HepG2 (cell line): ENCODE data around the gene TGM2. TPM values are rescaled to one million over a fixed set of nuclear protein-coding genes. Genes with fewer than 3 reads are reported as not detected.

Experiments
- DMAP1 ChIP-seq: IDR thresholded peaks from 2 replicates; pipeline ENCODE4 v1.6.1; 2016
- GATAD1 ChIP-seq: IDR thresholded peaks from 2 replicates; pipeline ENCODE4 v1.6.1; 2016; ENCODE audit warnings: missing genetic modification reagents, missing compliant biosample characterization
- GTF2F1 ChIP-seq: fragments of 150-350 bp; IDR thresholded peaks from 2 replicates; pipeline ENCODE4 v1.6.1; 2014; ENCODE audit warnings: low read length
- HHEX ChIP-seq: IDR thresholded peaks from 2 replicates; pipeline ENCODE4 v1.6.1; 2016; ENCODE audit warnings: control low read depth
- KLF12 ChIP-seq: sonication (generic); formaldehyde crosslinking; IDR thresholded peaks from 2 replicates; pipeline ENCODE4 v1.4.0; 2020; ENCODE audit warnings: missing genetic modification reagents, borderline replicate concordance
- KLF16 ChIP-seq, 2 experiments: sonication (generic) in 1 of 2; formaldehyde crosslinking in 1 of 2; IDR thresholded peaks; 2 replicates each; pipeline versions ENCODE4 v1.6.1 to v1.8.0; 2016 to 2023; ENCODE audit warnings: missing genetic modification reagents in 2 of 2, missing compliant biosample characterization in 1 of 2
- MBNL3 ChIP-seq: fragments of 250-450 bp; sonication (Bioruptor Pico); conservative IDR thresholded peaks from 2 replicates; pipeline ENCODE4 v1.8.0; 2022; ENCODE audit warnings: mild to moderate bottlenecking, inconsistent platforms
- MED1 ChIP-seq: sonication (generic); formaldehyde crosslinking; IDR thresholded peaks from 2 replicates; pipeline ENCODE4 v1.4.0; 2020; ENCODE audit warnings: missing genetic modification reagents
- NFYB ChIP-seq: sonication (generic); formaldehyde crosslinking; IDR thresholded peaks from 2 replicates; pipeline ENCODE4 v1.4.0; 2020; ENCODE audit warnings: missing genetic modification reagents
- NR2F2 ChIP-seq: IDR thresholded peaks from 2 replicates; pipeline ENCODE4 v1.6.1; 2012; ENCODE audit warnings: low read depth, inconsistent platforms, borderline replicate concordance
- RARG ChIP-seq: sonication (generic); formaldehyde crosslinking; IDR thresholded peaks from 2 replicates; pipeline ENCODE4 v1.4.0; 2020; ENCODE audit warnings: low read depth, mild to moderate bottlenecking, missing genetic modification reagents
- RFX1 ChIP-seq: fragments of 450-650 bp; IDR thresholded peaks from 2 replicates; pipeline ENCODE4 v1.6.1; 2017
- SMAD9 ChIP-seq: sonication (generic); formaldehyde crosslinking; IDR thresholded peaks from 2 replicates; pipeline ENCODE4 v1.5.1; 2020; ENCODE audit warnings: mild to moderate bottlenecking, missing genetic modification reagents
- SUZ12 ChIP-seq: fragments of 150-350 bp; IDR thresholded peaks from 2 replicates; pipeline ENCODE4 v1.6.1; 2014; ENCODE audit warnings: low read depth, low read length
- TFDP2 ChIP-seq: sonication (generic); formaldehyde crosslinking; IDR thresholded peaks from 2 replicates; pipeline ENCODE4 v1.4.0; 2020; ENCODE audit warnings: missing genetic modification reagents
- ZMYM4 ChIP-seq: sonication (generic); formaldehyde crosslinking; IDR thresholded peaks from 2 replicates; pipeline ENCODE4 v1.8.1; 2023; ENCODE audit warnings: mild to moderate bottlenecking, missing genetic modification reagents
- ZNF20 ChIP-seq: sonication (generic); formaldehyde crosslinking; IDR thresholded peaks from 2 replicates; pipeline ENCODE4 v1.4.0; 2020; ENCODE audit warnings: mild to moderate bottlenecking, moderate library complexity, missing genetic modification reagents
- ZNF292 ChIP-seq: sonication (generic); formaldehyde crosslinking; IDR thresholded peaks from 2 replicates; pipeline ENCODE4 v1.8.1; 2022; ENCODE audit warnings: mild to moderate bottlenecking, low read depth, missing genetic modification reagents, borderline replicate concordance
- ZNF3 ChIP-seq: IDR thresholded peaks from 2 replicates; pipeline ENCODE4 v1.7.0; 2017; ENCODE audit warnings: inconsistent platforms
- ZNF570 ChIP-seq: sonication (generic); formaldehyde crosslinking; IDR thresholded peaks from 2 replicates; pipeline ENCODE4 v1.4.0; 2020; ENCODE audit warnings: mild to moderate bottlenecking, missing genetic modification reagents, borderline replicate concordance
- ZSCAN22 ChIP-seq: sonication (generic); formaldehyde crosslinking; IDR thresholded peaks from 2 replicates; pipeline ENCODE4 v1.4.0; 2020; ENCODE audit warnings: mild to moderate bottlenecking, missing genetic modification reagents
- ZSCAN30 ChIP-seq: sonication (generic); formaldehyde crosslinking; IDR thresholded peaks from 2 replicates; pipeline ENCODE4 v1.5.0; 2020; ENCODE audit warnings: mild to moderate bottlenecking, missing genetic modification reagents
- polyA plus RNA-seq, 8 experiments: library from polyadenylated mRNA; depleted of rRNA in 3 of 8; stranded (reverse) in 7 of 8; unstranded in 1 of 8; fragments of >200 nt; fragmentation: Illumina TruSeq in 4 of 8; extraction: Trizol in 4 of 8; gene quantifications; 2 replicates each; pipeline versions ENCODE4 v1.2.1 to v1.2.3, GENCODE V29; 2011 to 2016; ENCODE audit warnings: low read depth in 4 of 8, missing spikeins in 1 of 8, mixed read lengths in 1 of 8; ENCODE audit not compliant: insufficient read depth in 1 of 8
- total RNA-seq, 5 experiments: library from RNA; depleted of rRNA; stranded (reverse); fragments of >200 nt; fragmentation: Illumina TruSeq; extraction: Trizol; gene quantifications; 2 replicates each; pipeline ENCODE4 v1.2.3, GENCODE V29; 2016; ENCODE audit warnings: low read depth in 1 of 5
- TF ChIP-seq, protein P1 (sequence below): IDR thresholded peaks from 2 replicates; pipeline ENCODE4 v1.6.1; 2016; ENCODE audit warnings: low read depth, control low read depth
- TF ChIP-seq, protein P2 (sequence below): sonication (generic); formaldehyde crosslinking; IDR thresholded peaks from 2 replicates; pipeline ENCODE4 v1.4.0; 2020; ENCODE audit warnings: missing genetic modification reagents
- TF ChIP-seq, protein P3 (sequence below): IDR thresholded peaks from 2 replicates; pipeline ENCODE4 v1.6.1; 2016; ENCODE audit warnings: low read depth, borderline replicate concordance
- TF ChIP-seq, protein P4 (sequence below): IDR thresholded peaks from 2 replicates; pipeline ENCODE4 v1.6.1; 2018; ENCODE audit warnings: missing genetic modification reagents, mild to moderate bottlenecking, missing compliant biosample characterization

TGM2 gene
- total and polyA plus RNA-seq, 2 of the 13 experiments (the other 11 are each of a cell fraction or from before 2014, with no cell fraction given) = 4.2 to 46.4 TPM

GRCh38 chr20:38143646-38144554 is 21.2 kb downstream of the TGM2 start (continued):
- TF ChIP-seq, protein P1, sequence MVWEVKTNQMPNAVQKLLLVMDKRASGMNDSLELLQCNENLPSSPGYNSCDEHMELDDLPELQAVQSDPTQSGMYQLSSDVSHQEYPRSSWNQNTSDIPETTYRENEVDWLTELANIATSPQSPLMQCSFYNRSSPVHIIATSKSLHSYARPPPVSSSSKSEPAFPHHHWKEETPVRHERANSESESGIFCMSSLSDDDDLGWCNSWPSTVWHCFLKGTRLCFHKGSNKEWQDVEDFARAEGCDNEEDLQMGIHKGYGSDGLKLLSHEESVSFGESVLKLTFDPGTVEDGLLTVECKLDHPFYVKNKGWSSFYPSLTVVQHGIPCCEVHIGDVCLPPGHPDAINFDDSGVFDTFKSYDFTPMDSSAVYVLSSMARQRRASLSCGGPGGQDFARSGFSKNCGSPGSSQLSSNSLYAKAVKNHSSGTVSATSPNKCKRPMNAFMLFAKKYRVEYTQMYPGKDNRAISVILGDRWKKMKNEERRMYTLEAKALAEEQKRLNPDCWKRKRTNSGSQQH (CRISPR knock-in tag) = peak; percentile 58; the same call in 1 of the 2 replicates
- TF ChIP-seq RFX1 (no peak), ZNF20 (no peak), ZNF3 (CRISPR knock-in tag) (no peak), ZSCAN22 (CRISPR knock-in tag) (no peak), ZMYM4 (CRISPR knock-in tag) (no peak; the same call in 1 of the 2 replicates), ZSCAN30 (CRISPR knock-in tag) (no peak), SUZ12 (no peak), DMAP1 (CRISPR knock-in tag) (no peak; the same call in 1 of the 2 replicates), RARG (CRISPR knock-in tag) (no peak), ZNF292 (CRISPR knock-in tag) (peak; percentile 12; the same call in 1 of the 2 replicates), KLF16 (CRISPR knock-in tag; IDR thresholded peaks at IDR 0.05) (peak in 1 of 2 experiments; percentile 26; a peak in 1 of 4 replicates), ZNF570 (no peak), GATAD1 (no peak), SMAD9 (CRISPR knock-in tag) (no peak), MBNL3 (CRISPR knock-in tag) (0 out of 2 replicates have a peak, but pooled peaks have one; percentile 15), NFYB (CRISPR knock-in tag) (no peak), TFDP2 (no peak; the same call in 1 of the 2 replicates), GTF2F1 (no peak), MED1 (CRISPR knock-in tag) (peak; percentile 65), KLF12 (CRISPR knock-in tag) (peak; percentile 25; the same call in 1 of the 2 replicates), NR2F2 (peak; percentile 68; the same call in 1 of the 2 replicates), HHEX (CRISPR knock-in tag) (no peak)
- TF ChIP-seq, protein P2, sequence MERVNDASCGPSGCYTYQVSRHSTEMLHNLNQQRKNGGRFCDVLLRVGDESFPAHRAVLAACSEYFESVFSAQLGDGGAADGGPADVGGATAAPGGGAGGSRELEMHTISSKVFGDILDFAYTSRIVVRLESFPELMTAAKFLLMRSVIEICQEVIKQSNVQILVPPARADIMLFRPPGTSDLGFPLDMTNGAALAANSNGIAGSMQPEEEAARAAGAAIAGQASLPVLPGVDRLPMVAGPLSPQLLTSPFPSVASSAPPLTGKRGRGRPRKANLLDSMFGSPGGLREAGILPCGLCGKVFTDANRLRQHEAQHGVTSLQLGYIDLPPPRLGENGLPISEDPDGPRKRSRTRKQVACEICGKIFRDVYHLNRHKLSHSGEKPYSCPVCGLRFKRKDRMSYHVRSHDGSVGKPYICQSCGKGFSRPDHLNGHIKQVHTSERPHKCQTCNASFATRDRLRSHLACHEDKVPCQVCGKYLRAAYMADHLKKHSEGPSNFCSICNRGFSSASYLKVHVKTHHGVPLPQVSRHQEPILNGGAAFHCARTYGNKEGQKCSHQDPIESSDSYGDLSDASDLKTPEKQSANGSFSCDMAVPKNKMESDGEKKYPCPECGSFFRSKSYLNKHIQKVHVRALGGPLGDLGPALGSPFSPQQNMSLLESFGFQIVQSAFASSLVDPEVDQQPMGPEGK = no peak
- TF ChIP-seq, protein P3, sequence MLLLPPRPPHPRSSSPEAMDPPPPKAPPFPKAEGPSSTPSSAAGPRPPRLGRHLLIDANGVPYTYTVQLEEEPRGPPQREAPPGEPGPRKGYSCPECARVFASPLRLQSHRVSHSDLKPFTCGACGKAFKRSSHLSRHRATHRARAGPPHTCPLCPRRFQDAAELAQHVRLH (CRISPR knock-in tag) = no peak
- TF ChIP-seq, protein P4, sequence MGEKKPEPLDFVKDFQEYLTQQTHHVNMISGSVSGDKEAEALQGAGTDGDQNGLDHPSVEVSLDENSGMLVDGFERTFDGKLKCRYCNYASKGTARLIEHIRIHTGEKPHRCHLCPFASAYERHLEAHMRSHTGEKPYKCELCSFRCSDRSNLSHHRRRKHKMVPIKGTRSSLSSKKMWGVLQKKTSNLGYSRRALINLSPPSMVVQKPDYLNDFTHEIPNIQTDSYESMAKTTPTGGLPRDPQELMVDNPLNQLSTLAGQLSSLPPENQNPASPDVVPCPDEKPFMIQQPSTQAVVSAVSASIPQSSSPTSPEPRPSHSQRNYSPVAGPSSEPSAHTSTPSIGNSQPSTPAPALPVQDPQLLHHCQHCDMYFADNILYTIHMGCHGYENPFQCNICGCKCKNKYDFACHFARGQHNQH (CRISPR knock-in tag) = 0 out of 2 replicates have a peak, but pooled peaks have one; percentile 31
